GM18499 (cell line): ENCODE data around the gene SPEM3.
"Not testable (repeated sequence)": the region's sequence is repeated elsewhere in the genome, so short reads cannot be mapped to it uniquely, and the experiment has no call there.

Source experiments
- ATAC-seq: cut with Tn5 transposase; IDR thresholded peaks from one replicate; pipeline ENCODE4 v1.9.1; 2021; ENCODE audit warnings: moderate number of reproducible peaks; ENCODE audit not compliant: insufficient read depth, unreplicated experiment

SPEM3 gene

GRCh38 chr17:7468290-7468689, 39.6 kb downstream of the SPEM3 start:
- no peak for ATAC-seq

DNA sequence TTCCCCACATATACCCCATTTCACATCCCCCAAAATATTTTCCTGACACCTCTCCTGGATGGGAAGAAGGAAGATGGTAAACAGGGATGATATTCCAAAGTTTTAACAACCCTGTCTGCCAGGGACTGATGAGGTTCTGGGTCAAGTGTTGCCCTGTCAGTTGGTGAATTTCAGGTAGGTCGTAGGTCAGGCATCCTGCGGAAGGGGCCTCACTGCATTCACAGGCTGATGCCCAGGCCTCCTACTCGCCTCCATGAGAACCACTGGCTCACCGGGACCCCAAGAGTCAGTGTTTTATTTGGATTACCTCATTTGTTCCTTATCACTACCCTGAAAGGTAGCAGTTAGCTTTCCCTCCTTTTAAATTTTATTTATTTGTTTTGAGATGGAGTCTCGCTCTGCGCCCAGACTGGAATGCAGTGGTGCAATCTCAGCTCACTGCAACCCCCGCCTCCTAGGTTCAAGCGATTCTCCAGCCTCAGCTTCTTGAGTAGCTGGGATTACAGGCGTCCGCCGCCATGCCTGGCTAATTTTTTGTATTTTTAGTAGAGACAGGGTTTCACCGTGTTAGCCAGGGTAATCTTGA, 40.2 kb downstream of the SPEM3 start:
- no peak for ATAC-seq

DNA sequence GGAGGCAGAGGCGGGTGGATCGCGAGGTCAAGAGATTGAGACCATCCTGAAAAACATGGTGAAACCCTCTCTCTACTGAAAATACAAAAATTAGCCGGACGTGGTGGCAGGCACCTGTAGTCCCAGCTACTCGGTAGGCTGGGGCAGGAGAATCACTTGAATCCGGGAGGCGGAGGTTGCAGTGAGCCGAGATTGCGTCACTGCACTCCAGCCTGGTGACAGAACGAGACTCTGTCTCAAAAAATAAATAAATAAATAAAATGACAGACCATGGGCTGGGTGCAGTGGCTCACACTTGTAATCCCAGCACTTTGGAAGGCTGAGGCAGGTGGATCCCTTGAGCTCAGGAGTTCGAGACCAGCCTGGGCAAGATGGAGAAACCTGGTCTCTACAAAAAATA, 41.2 kb downstream of the SPEM3 start:
- not testable (repeated sequence) for ATAC-seq

DNA sequence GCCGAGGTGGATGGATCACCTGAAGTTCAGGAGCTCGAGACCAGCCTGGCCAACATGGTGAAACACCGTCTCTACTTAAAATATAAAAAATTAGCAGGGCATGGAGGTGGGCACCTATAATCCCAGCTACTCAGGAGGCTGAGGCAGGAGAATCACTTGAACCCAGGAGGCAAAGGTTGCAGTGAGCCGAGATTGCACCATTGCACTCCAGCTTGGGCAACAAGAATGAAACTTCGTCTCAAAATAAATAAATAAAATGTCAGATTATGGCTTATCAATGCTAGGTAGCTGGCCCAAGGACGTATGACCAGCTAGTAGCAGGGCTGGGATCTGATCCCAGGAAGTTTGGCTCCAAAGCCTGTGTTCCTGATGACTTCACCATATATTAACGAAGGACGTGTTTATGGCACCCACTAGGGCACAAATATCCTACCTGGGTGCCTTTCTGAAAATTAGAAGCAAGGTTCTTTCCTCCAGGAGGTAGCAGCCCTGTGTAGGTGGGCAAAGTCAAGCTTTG, 41.9 kb downstream of the SPEM3 start:
- not testable (repeated sequence) for ATAC-seq

DNA sequence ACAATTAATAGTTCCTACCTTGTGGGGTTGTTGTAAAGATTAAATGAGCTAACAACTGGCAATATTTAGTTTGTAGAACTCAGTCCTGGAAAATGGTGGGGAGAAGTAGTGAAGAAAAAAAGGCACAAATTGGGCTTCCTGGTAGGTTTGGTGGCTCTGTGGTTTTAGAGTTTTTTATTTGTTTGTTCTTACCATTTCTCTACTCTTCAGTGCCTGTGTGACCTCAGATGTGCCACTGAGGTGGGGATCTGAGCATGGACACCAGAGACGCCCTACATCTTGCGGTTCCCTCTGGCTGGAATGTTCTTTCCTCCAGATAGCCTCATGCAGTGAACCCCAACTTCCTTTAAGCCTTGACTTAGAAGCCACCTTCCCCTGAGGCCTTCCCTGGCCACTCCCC, 43.1 kb downstream of the SPEM3 start:
- ATAC-seq = no peak

- ATAC-seq = not testable (repeated sequence)
These were observed 46.1 kb downstream of the SPEM3 start for GRCh38 chr17:7474767-7475166.

- ATAC-seq = no peak
These were observed 47.2 kb downstream of the SPEM3 start for GRCh38 chr17:7475764-7476422.

GRCh38 chr17:7476494-7476893, 47.8 kb downstream of the SPEM3 start:
- ATAC-seq = no peak

DNA sequence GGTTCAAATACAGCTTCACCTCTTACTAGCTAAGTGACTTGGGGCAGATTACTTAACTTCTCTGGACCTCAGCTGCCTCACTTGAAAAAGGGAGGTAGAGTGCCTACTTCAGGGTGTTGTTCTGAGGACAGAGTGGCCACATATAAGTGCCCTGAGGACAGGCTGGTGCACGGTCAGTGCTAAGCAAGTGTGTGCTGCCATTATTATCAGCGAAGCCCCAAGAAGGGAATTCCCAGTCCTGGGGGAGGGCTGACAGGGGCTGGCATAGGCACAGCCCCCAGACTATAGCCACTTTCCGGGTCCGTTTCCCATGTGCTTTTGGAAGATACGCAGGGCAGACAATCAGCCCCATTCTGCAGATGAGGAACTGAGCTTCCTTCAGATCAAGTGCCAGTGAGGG, 48.3 kb downstream of the SPEM3 start:
- ATAC-seq = no peak

DNA sequence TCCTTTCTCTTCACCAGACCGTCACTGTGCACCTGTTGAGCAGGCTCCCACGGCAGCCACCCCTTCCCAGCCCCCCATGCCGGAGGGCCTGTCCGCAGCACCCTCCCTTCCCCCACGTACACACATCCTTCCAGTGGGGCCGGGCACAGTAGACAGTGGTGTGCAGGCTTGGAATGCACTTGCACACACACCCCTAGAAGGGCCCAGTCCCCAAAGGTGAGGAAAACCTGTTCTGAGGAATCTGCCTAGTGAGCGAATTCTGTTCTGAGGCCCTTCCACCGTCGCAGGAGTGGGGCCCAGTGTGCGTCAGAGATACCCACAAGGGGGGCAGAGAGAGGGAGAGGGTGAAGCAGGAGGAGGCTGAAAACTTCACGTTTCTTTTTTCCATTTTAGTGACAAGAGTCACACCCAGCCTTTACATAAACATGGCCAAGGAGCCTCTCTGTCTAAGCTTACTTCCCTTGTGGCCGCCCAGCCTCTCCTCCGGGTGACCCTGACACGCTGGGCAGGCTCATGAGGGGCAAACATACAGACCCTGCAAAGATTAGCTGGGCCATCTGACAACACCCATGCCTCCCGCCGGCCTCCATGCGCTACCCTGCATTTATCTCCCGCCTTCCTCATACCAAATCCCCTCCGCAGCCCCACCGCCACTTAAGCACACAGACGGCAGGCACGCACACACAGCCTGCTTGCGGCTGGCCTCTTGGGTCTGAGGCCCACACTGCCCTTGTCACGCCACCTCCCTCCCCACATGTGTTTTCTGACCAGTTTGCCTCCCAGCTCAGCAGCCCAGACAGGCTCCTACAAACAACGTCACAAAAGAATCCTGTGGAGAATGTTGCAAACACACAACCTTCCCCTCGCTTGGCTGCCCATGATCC, 49.0 kb downstream of the SPEM3 start:
- no peak for ATAC-seq

DNA sequence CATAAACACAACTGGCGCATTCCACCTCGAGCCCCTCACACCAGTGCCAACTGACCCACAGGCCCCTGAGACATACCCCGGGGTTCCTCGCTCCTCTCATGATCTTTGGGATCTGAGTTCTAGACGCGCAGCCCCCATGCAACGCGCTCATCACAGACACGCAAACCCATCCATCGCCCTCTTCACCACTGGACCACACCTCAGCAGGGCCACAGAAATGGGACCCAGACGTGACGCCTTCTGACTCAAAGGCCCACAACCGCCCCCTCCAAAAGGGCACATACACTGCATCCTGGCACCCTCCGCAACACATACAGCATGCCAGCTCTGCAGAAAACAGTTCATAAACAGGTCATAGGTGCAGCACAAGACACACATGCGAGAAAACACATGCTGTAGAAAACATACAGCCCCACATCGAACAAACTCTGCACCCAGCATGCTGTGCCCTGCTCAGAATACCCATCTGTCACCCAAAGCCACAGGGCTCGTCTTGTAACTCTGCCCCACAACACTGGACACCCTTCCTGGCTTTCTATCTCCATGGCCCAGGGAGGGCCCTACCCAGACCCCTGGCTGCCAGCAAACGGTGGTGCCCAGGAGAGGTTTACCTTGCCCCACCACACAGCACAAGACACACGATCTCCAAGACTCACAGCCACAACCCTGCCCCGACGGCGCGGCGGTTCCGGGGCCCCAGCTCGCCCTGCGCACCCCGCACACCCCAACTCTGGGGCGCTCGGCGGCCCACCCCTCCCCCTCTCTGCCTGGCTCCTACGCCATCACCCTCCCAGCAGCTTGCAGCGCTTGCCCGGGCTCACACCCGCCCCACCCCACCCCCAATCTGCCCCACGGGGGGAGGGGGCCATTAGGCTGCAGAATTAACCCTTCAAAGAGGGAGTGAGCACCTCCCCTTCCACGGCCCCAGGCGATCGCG, 49.9 kb downstream of the SPEM3 start:
- no peak for ATAC-seq

- no peak for ATAC-seq
These were observed 50.8 kb downstream of the SPEM3 start, which contains the start of gene ZBTB4 for GRCh38 chr17:7479213-7480088. Gene ZBTB4 (minus strand): TSS chr17:7479631. CDS start chr17:7466801, 12,830 bp downstream.

GRCh38 chr17:7480089-7480384, 51.4 kb downstream of the SPEM3 start:
- no peak for ATAC-seq

DNA sequence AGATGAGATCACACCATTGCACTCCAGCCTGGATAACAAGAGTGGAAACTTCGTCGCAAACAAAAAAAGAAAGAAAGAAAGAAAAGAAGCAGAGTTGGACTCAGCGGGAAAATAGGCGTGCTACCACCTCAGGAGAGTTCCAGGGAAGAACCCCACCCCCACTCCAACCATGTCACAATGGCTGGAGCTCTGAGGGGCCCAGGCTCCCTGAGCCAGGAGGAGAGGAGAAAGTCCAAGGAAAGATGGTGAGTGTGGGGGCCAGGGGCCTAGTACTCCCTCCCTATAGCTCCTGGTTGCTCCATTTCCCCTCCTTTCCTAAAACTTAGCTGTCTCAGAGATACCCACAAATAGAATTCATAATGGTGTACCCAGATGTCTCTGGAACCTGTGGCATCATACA, 52.6 kb downstream of the SPEM3 start, which contains the start of gene SLC35G6:
Gene SLC35G6 (plus strand): TSS at position 172 of the 400 bp plus-strand sequence. CDS start 71 bp downstream, at position 243.
- not testable (repeated sequence) for ATAC-seq

- not testable (repeated sequence) for ATAC-seq
These were observed 53.4 kb downstream of the SPEM3 start for GRCh38 chr17:7481842-7482741.
